PC-3 (cell line): ENCODE results near the gene NFATC2.

Experiments used
- CTCF ChIP-seq: fragments of 300-600 bp; sonication (generic); conservative IDR thresholded peaks from 2 replicates; pipeline ENCODE4 v1.5.1; 2017; ENCODE audit warnings: antibody characterized with exemption, low read depth, mild to moderate bottlenecking, low read length
- EZH2 ChIP-seq: fragments of 300-600 bp; sonication (generic); IDR thresholded peaks from one replicate; pipeline ENCODE4 v1.6.1; 2017; ENCODE audit warnings: antibody characterized with exemption, mild to moderate bottlenecking, low read length; ENCODE audit not compliant: unreplicated experiment

DNA sequence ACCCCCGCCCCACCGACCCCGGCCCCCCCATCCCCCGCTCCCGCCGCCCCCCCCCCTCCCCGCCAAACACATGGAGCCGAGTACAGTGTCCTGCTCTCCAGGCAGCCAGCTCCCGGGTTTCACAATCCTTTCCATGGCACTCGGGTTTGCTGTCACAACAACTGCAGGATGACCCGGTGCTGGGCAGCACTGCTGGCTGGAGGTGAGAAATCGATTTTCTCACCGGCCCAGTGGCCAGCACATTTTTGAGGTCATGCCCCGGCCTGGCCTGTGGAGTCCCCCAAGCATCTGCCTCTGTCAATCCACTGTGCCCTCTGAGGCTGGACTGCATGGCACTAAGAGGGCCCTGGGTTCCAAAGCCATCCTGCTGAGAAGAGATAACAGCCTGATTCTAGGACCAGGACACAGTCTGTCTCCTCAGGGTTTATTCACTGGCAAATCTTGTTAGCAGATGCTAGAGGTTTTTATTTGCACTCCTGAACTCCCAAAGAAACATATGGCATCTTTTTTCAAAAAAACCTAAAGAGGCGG, 129.5 kb downstream of the NFATC2 start:
- TF ChIP-seq CTCF, result no peak
- TF ChIP-seq EZH2, result no peak
